Cardiac muscle cell (in vitro differentiated cells and primary cell): Measurements from ENCODE around the gene NDUFA7. TPM values are rescaled to one million over a fixed set of nuclear protein-coding genes. Genes with fewer than 3 reads are reported as not detected.

Experiments
- DNase-seq, 2 donors: peaks; one replicate each; pipeline versions ENCODE4 v3.0.0 to v3.0.0-alpha.2; 2010 to 2017; ENCODE audit warnings: low read depth in 1 of 2, low spot score in 1 of 2
- H3K27ac ChIP-seq: fragments of 200-600 bp; sonication (generic); 2 replicates; pipeline ENCODE4 v1.5.1; 2016
- H3K27me3 ChIP-seq: fragments of 200-600 bp; sonication (generic); 2 replicates; pipeline ENCODE4 v1.6.0; 2016; ENCODE audit warnings: control low read depth
- H3K36me3 ChIP-seq: fragments of 200-600 bp; sonication (generic); 2 replicates; pipeline ENCODE4 v1.5.1; 2016; ENCODE audit warnings: control low read depth
- H3K4me1 ChIP-seq: fragments of 200-600 bp; sonication (generic); 2 replicates; pipeline ENCODE4 v1.8.1; 2017; ENCODE audit warnings: low read depth, mild to moderate bottlenecking, mixed run types
- H3K4me3 ChIP-seq: fragments of 200-600 bp; sonication (generic); 2 replicates; pipeline ENCODE4 v1.5.1; 2016; ENCODE audit warnings: mild to moderate bottlenecking
- H3K9me3 ChIP-seq: fragments of 200-600 bp; sonication (generic); 2 replicates; pipeline ENCODE4 v1.5.1; 2017; ENCODE audit warnings: low read depth, mild to moderate bottlenecking, control low read depth
- CTCF ChIP-seq: IDR thresholded peaks from 2 replicates; pipeline ENCODE4 v1.5.1; 2012; ENCODE audit warnings: low read depth, mild to moderate bottlenecking, low read length
- polyA plus RNA-seq: library from polyadenylated mRNA; unstranded; fragments of >200 nt; fragmentation: Nextera tagmentation; extraction: Ambion mirVana; gene quantifications from 2 replicates; pipeline ENCODE4 v1.2.1, GENCODE V29; 2016
- total RNA-seq: library from RNA; depleted of rRNA; stranded (reverse); fragments of >200 nt; gene quantifications from 2 replicates; pipeline ENCODE4 v1.2.3, GENCODE V29; 2016

The NDUFA7 gene
- total and polyA plus RNA-seq, 2 experiments from 2014 or later = 57.0 to 218 TPM

- TF ChIP-seq CTCF = no peak
- Histone ChIP-seq H3K9me3 (no peaks in the 10 kb centered on the region), H3K4me1 (no peaks in the 10 kb centered on the region), H3K27me3 (no peaks in the 10 kb centered on the region), H3K4me3 (no peak overlapping the region), H3K27ac (no peak overlapping the region), H3K36me3 (peaks cover 11% of the 10 kb centered on the region)
- no peak for DNase-seq
Observed at GRCh38 chr19:8262431-8262830, 58.7 kb downstream of the NDUFA7 start.

- Histone ChIP-seq H3K27me3 (no peaks in the 10 kb centered on the region), H3K9me3 (no peaks in the 10 kb centered on the region), H3K27ac (no peak overlapping the region), H3K4me3 (no peak overlapping the region), H3K4me1 (no peaks in the 10 kb centered on the region), H3K36me3 (peaks cover 17% of the 10 kb centered on the region)
- DNase-seq = no peak
- TF ChIP-seq CTCF = no peak
Observed at GRCh38 chr19:8261881-8262280, 59.3 kb downstream of the NDUFA7 start.

GRCh38 chr19:8261347-8261746 lies 59.8 kb downstream of the NDUFA7 start:
- TF ChIP-seq CTCF = no peak
- H3K27me3 ChIP-seq = no peaks in the 10 kb centered on the region
- no peak for DNase-seq
- no peaks in the 10 kb centered on the region for H3K9me3 ChIP-seq
- H3K4me3 ChIP-seq = no peak overlapping the region
- H3K36me3 ChIP-seq = peaks cover 18% of the 10 kb centered on the region
- H3K4me1 ChIP-seq = no peaks in the 10 kb centered on the region
- no peak overlapping the region for H3K27ac ChIP-seq

Other genes with a start within 250 kb of the NDUFA7 start
- 6.6 and 15.1 TPM in 2 replicates for gene FBN3, start 171.8 kb downstream of the NDUFA7 start, total RNA-seq
- gene FBN3, start 171.8 kb downstream of the NDUFA7 start, polyA plus RNA-seq = 5.6 and 6.2 TPM in 2 replicates
- 82.7 and 112 TPM in 2 replicates for gene CERS4, start 112.0 kb downstream of the NDUFA7 start, total RNA-seq
- 56.2 and 56.7 TPM in 2 replicates for gene CERS4, start 112.0 kb downstream of the NDUFA7 start, polyA plus RNA-seq
- 87.4 and 94.7 TPM in 2 replicates for gene CD320, start 13.0 kb downstream of the NDUFA7 start, total RNA-seq
- gene CD320, start 13.0 kb downstream of the NDUFA7 start, polyA plus RNA-seq = 99.3 and 109 TPM in 2 replicates
- 349 and 720 TPM in 2 replicates for gene RPS28, start 121 bp upstream of the NDUFA7 start, total RNA-seq
- 569 and 666 TPM in 2 replicates for gene RPS28, start 121 bp upstream of the NDUFA7 start, polyA plus RNA-seq
- gene KANK3, start 21.9 kb upstream of the NDUFA7 start, total RNA-seq = 0.56 and 4.0 TPM in 2 replicates
- gene KANK3, start 21.9 kb upstream of the NDUFA7 start, polyA plus RNA-seq = 0.72 and 1.8 TPM in 2 replicates
- 2.5 and 3.2 TPM in 2 replicates for gene ANGPTL4, start 42.8 kb upstream of the NDUFA7 start, total RNA-seq
- gene ANGPTL4, start 42.8 kb upstream of the NDUFA7 start, polyA plus RNA-seq = 3.0 and 6.0 TPM in 2 replicates
- 51.7 and 58.5 TPM in 2 replicates for gene RAB11B, start 69.0 kb upstream of the NDUFA7 start, total RNA-seq
- gene RAB11B, start 69.0 kb upstream of the NDUFA7 start, polyA plus RNA-seq = 221 and 286 TPM in 2 replicates
- gene MARCHF2, start 91.9 kb upstream of the NDUFA7 start, total RNA-seq = 118 and 139 TPM in 2 replicates
- 49.4 and 63.8 TPM in 2 replicates for gene MARCHF2, start 91.9 kb upstream of the NDUFA7 start, polyA plus RNA-seq
- 79.1 and 103 TPM in 2 replicates for gene HNRNPM, start 123.6 kb upstream of the NDUFA7 start, total RNA-seq
- gene HNRNPM, start 123.6 kb upstream of the NDUFA7 start, polyA plus RNA-seq = 106 and 246 TPM in 2 replicates
- 0.33 and 1.2 TPM in 2 replicates for gene PRAM1, start 181.3 kb upstream of the NDUFA7 start, total RNA-seq
- gene PRAM1, start 181.3 kb upstream of the NDUFA7 start, polyA plus RNA-seq = 0.22 and 1.2 TPM in 2 replicates
- gene ZNF414, start 192.8 kb upstream of the NDUFA7 start, total RNA-seq = 21.1 and 50.7 TPM in 2 replicates
- 64.2 and 82.2 TPM in 2 replicates for gene ZNF414, start 192.8 kb upstream of the NDUFA7 start, polyA plus RNA-seq